HepG2 (cell line): Measurements from ENCODE around the gene OLFM3.

Experiments
- ADNP ChIP-seq: sonication (generic); formaldehyde crosslinking; IDR thresholded peaks from 2 replicates; pipeline ENCODE4 v1.4.0; 2020; ENCODE audit warnings: missing genetic modification reagents
- AHDC1 ChIP-seq: sonication (generic); formaldehyde crosslinking; IDR thresholded peaks from 2 replicates; pipeline ENCODE4 v1.5.1; 2020; ENCODE audit warnings: mild to moderate bottlenecking, missing genetic modification reagents, borderline replicate concordance
- FOXK2 ChIP-seq: fragments of 450-650 bp; IDR thresholded peaks from 2 replicates; pipeline ENCODE4 v1.6.1; 2016
- RFX5 ChIP-seq: IDR thresholded peaks from 2 replicates; pipeline ENCODE4 v1.6.1; 2011; ENCODE audit warnings: low read depth, low read length, improper control_type of control experiment
- RNF2 ChIP-seq: fragments of 450-650 bp; conservative IDR thresholded peaks from 2 replicates; pipeline ENCODE4 v1.6.1; 2016; ENCODE audit warnings: low read depth
- TARDBP ChIP-seq: sonication (generic); formaldehyde crosslinking; IDR thresholded peaks from 2 replicates; pipeline ENCODE4 v1.8.0; 2022; ENCODE audit warnings: mild to moderate bottlenecking, missing genetic modification reagents
- ZNF572 ChIP-seq: sonication (generic); formaldehyde crosslinking; IDR thresholded peaks from 2 replicates; pipeline ENCODE4 v1.5.1; 2020; ENCODE audit warnings: mild to moderate bottlenecking, missing genetic modification reagents
- TF ChIP-seq, protein P1 (sequence below): conservative IDR thresholded peaks from 2 replicates; pipeline ENCODE4 v1.6.1; 2018; ENCODE audit warnings: missing genetic modification reagents
- TF ChIP-seq, protein P2 (sequence below): sonication (generic); formaldehyde crosslinking; IDR thresholded peaks from 2 replicates; pipeline ENCODE4 v1.8.0; 2022; ENCODE audit warnings: mild to moderate bottlenecking, missing genetic modification reagents

DNA sequence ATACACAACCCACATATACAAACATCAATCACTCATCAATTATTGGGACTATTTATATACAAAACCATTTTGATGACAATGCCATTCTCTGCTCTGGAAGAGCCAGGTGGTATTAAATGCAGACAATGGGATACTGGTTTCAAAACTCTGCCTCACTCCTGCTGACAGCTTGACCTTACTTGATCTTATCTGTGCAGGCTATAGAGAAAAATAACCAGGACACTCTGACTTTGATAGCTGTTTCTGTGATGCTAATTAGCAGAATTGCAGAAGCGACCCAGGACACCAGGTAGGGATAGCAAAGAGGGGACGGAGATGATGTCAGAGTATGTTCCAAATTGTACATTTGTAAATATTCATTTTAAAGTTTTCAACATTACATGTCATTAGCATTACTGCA is 89.5 kb downstream of the OLFM3 start:
- TF ChIP-seq FOXK2, result no peak
- no peak for TF ChIP-seq ADNP
- TF ChIP-seq, protein P1, sequence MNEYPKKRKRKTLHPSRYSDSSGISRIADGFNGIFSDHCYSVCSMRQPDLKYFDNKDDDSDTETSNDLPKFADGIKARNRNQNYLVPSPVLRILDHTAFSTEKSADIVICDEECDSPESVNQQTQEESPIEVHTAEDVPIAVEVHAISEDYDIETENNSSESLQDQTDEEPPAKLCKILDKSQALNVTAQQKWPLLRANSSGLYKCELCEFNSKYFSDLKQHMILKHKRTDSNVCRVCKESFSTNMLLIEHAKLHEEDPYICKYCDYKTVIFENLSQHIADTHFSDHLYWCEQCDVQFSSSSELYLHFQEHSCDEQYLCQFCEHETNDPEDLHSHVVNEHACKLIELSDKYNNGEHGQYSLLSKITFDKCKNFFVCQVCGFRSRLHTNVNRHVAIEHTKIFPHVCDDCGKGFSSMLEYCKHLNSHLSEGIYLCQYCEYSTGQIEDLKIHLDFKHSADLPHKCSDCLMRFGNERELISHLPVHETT (CRISPR knock-in tag), result no peak
- no peak for TF ChIP-seq TARDBP (CRISPR knock-in tag)
- no peak for TF ChIP-seq RFX5
- no peak for TF ChIP-seq RNF2
- TF ChIP-seq AHDC1 (CRISPR knock-in tag), result no peak
- TF ChIP-seq ZNF572 (CRISPR knock-in tag), result no peak
- TF ChIP-seq, protein P2, sequence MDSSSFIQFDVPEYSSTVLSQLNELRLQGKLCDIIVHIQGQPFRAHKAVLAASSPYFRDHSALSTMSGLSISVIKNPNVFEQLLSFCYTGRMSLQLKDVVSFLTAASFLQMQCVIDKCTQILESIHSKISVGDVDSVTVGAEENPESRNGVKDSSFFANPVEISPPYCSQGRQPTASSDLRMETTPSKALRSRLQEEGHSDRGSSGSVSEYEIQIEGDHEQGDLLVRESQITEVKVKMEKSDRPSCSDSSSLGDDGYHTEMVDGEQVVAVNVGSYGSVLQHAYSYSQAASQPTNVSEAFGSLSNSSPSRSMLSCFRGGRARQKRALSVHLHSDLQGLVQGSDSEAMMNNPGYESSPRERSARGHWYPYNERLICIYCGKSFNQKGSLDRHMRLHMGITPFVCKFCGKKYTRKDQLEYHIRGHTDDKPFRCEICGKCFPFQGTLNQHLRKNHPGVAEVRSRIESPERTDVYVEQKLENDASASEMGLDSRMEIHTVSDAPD (CRISPR knock-in tag), result no peak
